CD4-positive, alpha-beta T cell treated with Interleukin-21 for 1 hour (primary cell): ENCODE results near the gene CEACAM16.
A peak's percentile ranks its signal among the peaks of the same experiment; 100 is the strongest.
"Not testable (repeated sequence)": the region's sequence is repeated elsewhere in the genome, so short reads cannot be mapped to it uniquely, and the experiment has no call there.

ENCODE experiments used
- DNase-seq: peaks from one replicate; pipeline ENCODE4 v3.0.0-alpha.2; 2020

The CEACAM16 gene

GRCh38 chr19:44677019-44677811 is 21.7 kb upstream of the CEACAM16 start:
- DNase-seq, result no peak

- DNase-seq, result no peak
These were observed 18.4 kb upstream of the CEACAM16 start for GRCh38 chr19:44680536-44680935.

GRCh38 chr19:44681992-44682790 is 16.8 kb upstream of the CEACAM16 start:
- DNase-seq, result no peak

GRCh38 chr19:44682807-44683206 is 16.1 kb upstream of the CEACAM16 start:
- DNase-seq, result no peak

- no peak for DNase-seq
These were observed 15.3 kb upstream of the CEACAM16 start for GRCh38 chr19:44683434-44684210.

GRCh38 chr19:44684396-44684795 is 14.6 kb upstream of the CEACAM16 start:
- DNase-seq, result not testable (repeated sequence)

GRCh38 chr19:44684892-44685863 is 13.8 kb upstream of the CEACAM16 start:
- no peak for DNase-seq

GRCh38 chr19:44685877-44686276 is 13.1 kb upstream of the CEACAM16 start:
- no peak for DNase-seq

- DNase-seq, result no peak
These were observed 12.1 kb upstream of the CEACAM16 start for GRCh38 chr19:44686896-44687295.

- no peak for DNase-seq
These were observed 11.1 kb upstream of the CEACAM16 start for GRCh38 chr19:44687888-44688287.

- peak; percentile 73 for DNase-seq
These were observed 9.4 kb upstream of the CEACAM16 start for GRCh38 chr19:44689290-44690130.

GRCh38 chr19:44690131-44690440 is 8.9 kb upstream of the CEACAM16 start:
- DNase-seq, result no peak

GRCh38 chr19:44692379-44692721 is 6.6 kb upstream of the CEACAM16 start:
- no peak for DNase-seq

GRCh38 chr19:44694184-44694579 is 4.8 kb upstream of the CEACAM16 start:
- peak; percentile 18 for DNase-seq

- no peak for DNase-seq
These were observed 1.8 kb upstream of the CEACAM16 start for GRCh38 chr19:44696939-44697669.

- no peak for DNase-seq
These were observed 1.3 kb upstream of the CEACAM16 start for GRCh38 chr19:44697670-44698034.

GRCh38 chr19:44700547-44700946 is 1.6 kb downstream of the CEACAM16 start:
- DNase-seq, result no peak

GRCh38 chr19:44701228-44701627 is 2.3 kb downstream of the CEACAM16 start:
- no peak for DNase-seq

GRCh38 chr19:44702551-44703176 is 3.7 kb downstream of the CEACAM16 start:
- no peak for DNase-seq

GRCh38 chr19:44703336-44704078 is 4.6 kb downstream of the CEACAM16 start:
- DNase-seq, result no peak
